Caco-2 (cell line): ENCODE results near the gene HMCES. TPM values are rescaled to one million over a fixed set of nuclear protein-coding genes. Genes with fewer than 3 reads are reported as not detected.
A peak's percentile ranks its signal among the peaks of the same experiment; 100 is the strongest.

Source experiments
- BruUV-seq: library from RNA; stranded (reverse); fragments of 400-500 nt; replicated peaks from 2 replicates; lab custom pipeline; 2021; lab: Mats Ljungman, UMichigan
- CTCF ChIA-PET: fragments of 300-600 bp; sonication (Branson Sonifier 250); formaldehyde crosslinking; loops from one replicate; lab custom pipeline; 2022; ENCODE audit warnings: antibody characterized with exemption; lab: Charles Lee
- POLR2A ChIA-PET: fragments of 300-600 bp; sonication (Branson Sonifier 250); formaldehyde crosslinking; loops from one replicate; lab custom pipeline; 2022; ENCODE audit warnings: antibody characterized with exemption; lab: Charles Lee
- DNase-seq, 2 experiments: peaks; one replicate each; pipeline versions ENCODE4 v3.0.0 to v3.0.0-alpha.2; 2020 to 2022
- H3K27me3 ChIP-seq: replicated peaks from 2 replicates; pipeline ENCODE4 v1.6.0; 2011; ENCODE audit warnings: low read length; ENCODE audit not compliant: control insufficient read depth, insufficient read depth
- H3K36me3 ChIP-seq: 2 replicates; pipeline ENCODE4 v1.5.1; 2011; ENCODE audit warnings: low read length; ENCODE audit not compliant: control insufficient read depth, insufficient read depth
- H3K4me1 ChIP-seq: fragments of 250-450 bp; sonication (Bioruptor Pico); 2 replicates; pipeline ENCODE4 v1.5.1; 2020; ENCODE audit warnings: mild to moderate bottlenecking
- H3K4me3 ChIP-seq: 2 replicates; pipeline ENCODE4 v1.5.1; 2011; ENCODE audit warnings: low read depth, mild to moderate bottlenecking, control low read depth, low read length
- H3K9me3 ChIP-seq: fragments of 250-450 bp; sonication (Bioruptor Pico); 2 replicates; pipeline ENCODE4 v1.5.1; 2020; ENCODE audit warnings: mild to moderate bottlenecking, moderate library complexity
- H3K27ac Mint-ChIP-seq: one replicate; pipeline ENCODE4 v1.8.0; 2022; ENCODE audit warnings: mixed read lengths; ENCODE audit not compliant: unreplicated experiment
- H3K27me3 Mint-ChIP-seq: one replicate; pipeline ENCODE4 v1.8.0; 2022; ENCODE audit warnings: mixed read lengths; ENCODE audit not compliant: insufficient read depth, unreplicated experiment
- H3K36me3 Mint-ChIP-seq: one replicate; pipeline ENCODE4 v1.8.0; 2022; ENCODE audit warnings: mild to moderate bottlenecking, mixed read lengths; ENCODE audit not compliant: insufficient read depth, unreplicated experiment
- H3K4me1 Mint-ChIP-seq: one replicate; pipeline ENCODE4 v1.8.0; 2022; ENCODE audit warnings: low read depth, mixed read lengths; ENCODE audit not compliant: unreplicated experiment
- H3K4me3 Mint-ChIP-seq: one replicate; pipeline ENCODE4 v1.8.0; 2022; ENCODE audit warnings: mild to moderate bottlenecking, moderate library complexity, mixed read lengths; ENCODE audit not compliant: unreplicated experiment
- H3K9me3 Mint-ChIP-seq: one replicate; pipeline ENCODE4 v1.8.0; 2022; ENCODE audit warnings: mixed read lengths; ENCODE audit not compliant: unreplicated experiment
- CTCF ChIP-seq, 2 experiments: fragments of 200-600 bp in 1 of 2; IDR thresholded peaks; 1 replicate in 1 of 2; 2 replicates in 1 of 2; pipeline versions ENCODE4 v1.5.1 to v1.8.0; 2011 to 2022; ENCODE audit warnings: antibody characterized with exemption in 1 of 2, control low read depth in 1 of 2, inconsistent platforms in 1 of 2, low read depth in 1 of 2, low read length in 1 of 2, mild to moderate bottlenecking in 1 of 2, moderate library complexity in 1 of 2; ENCODE audit not compliant: insufficient read depth in 1 of 2, severe bottlenecking in 1 of 2, unreplicated experiment in 1 of 2
- intact Hi-C: fragments of 100-400 bp; cut with micrococcal nuclease; formaldehyde crosslinking; loops from one replicate; pipeline ENCODE4 v1.10.0; 2022; ENCODE audit not compliant: unreplicated experiment
- total RNA-seq: library from RNA; stranded (reverse); gene quantifications from 2 replicates; pipeline ENCODE4 v1.2.3, GENCODE V29; 2022

HMCES gene
- total RNA-seq, 1 experiment from 2014 or later: 47.7 TPM

GRCh38 chr3:129313665-129314385 lies 35.2 kb downstream of the HMCES start:
- H3K4me3 Mint-ChIP-seq: peak overlapping the region; percentile 89
- DNase-seq: peak in 1 of 2 experiments; percentile 41
- ChIA-PET CTCF (no interaction called here), POLR2A (interaction anchor here (0.9 kb wide), 1 partner anchor 35 kb away, joined by 3 read pairs; no protein-coding TSS in a partner anchor)
- no TSS peak for BruUV-seq
- TF ChIP-seq CTCF (IDR thresholded peaks at IDR 0.05; ENCODE audit: insufficient read depth in 1 of 2, low read depth in 1 of 2, low read length in 1 of 2, severe bottlenecking in 1 of 2, unreplicated experiment in 1 of 2): no peak
- no peaks in the 10 kb centered on the region for H3K27me3 Mint-ChIP-seq
- Histone ChIP-seq H3K9me3 (no peaks in the 10 kb centered on the region), H3K4me3 (peak overlapping the region; percentile 96; the same call in 1 of the 2 replicates), H3K27me3 (no peaks in the 10 kb centered on the region), H3K36me3 (no peaks in the 10 kb centered on the region), H3K4me1 (peaks cover 24% of the 10 kb centered on the region)
- peaks cover 46% of the 10 kb centered on the region for H3K36me3 Mint-ChIP-seq
- no peaks in the 10 kb centered on the region for H3K9me3 Mint-ChIP-seq
- peak overlapping the region; percentile 34 for H3K27ac Mint-ChIP-seq
- intact Hi-C loops: loop anchor here (2.0 to 10.0 kb wide), 2 partner anchors 35 to 189 kb away; partner anchors contain the start of genes HMCES and RAB43
- H3K4me1 Mint-ChIP-seq: peaks cover 18% of the 10 kb centered on the region

GRCh38 chr3:129314386-129315222 lies 35.9 kb downstream of the HMCES start:
- H3K4me3 Mint-ChIP-seq: peak overlapping the region; percentile 89
- no peaks in the 10 kb centered on the region for H3K27me3 Mint-ChIP-seq
- H3K4me1 ChIP-seq: peaks cover 23% of the 10 kb centered on the region
- BruUV-seq: no TSS peak
- POLR2A ChIA-PET: interaction anchor here (0.6 to 1.8 kb wide), 3 partner anchors 35 to 1204 kb away, joined by 3 to 17 read pairs (median 3); partner anchors contain the start of gene HMCES
- peaks cover 46% of the 10 kb centered on the region for H3K36me3 Mint-ChIP-seq
- H3K9me3 ChIP-seq: no peaks in the 10 kb centered on the region
- peak overlapping the region; percentile 96 for H3K4me3 ChIP-seq
- DNase-seq: peak; percentile 80 to 89
- CTCF ChIA-PET: interaction anchor here (1.1 kb wide), 1 partner anchor 153 kb away, joined by 3 read pairs; no protein-coding TSS in a partner anchor
- no peaks in the 10 kb centered on the region for H3K27me3 ChIP-seq
- peak overlapping the region; percentile 66 for H3K27ac Mint-ChIP-seq
- H3K9me3 Mint-ChIP-seq: no peaks in the 10 kb centered on the region
- H3K36me3 ChIP-seq: no peaks in the 10 kb centered on the region
- intact Hi-C loops: loop anchor here (2.0 to 10.0 kb wide), 2 partner anchors 36 to 190 kb away; partner anchors contain the start of genes HMCES and RAB43
- H3K4me1 Mint-ChIP-seq: peaks cover 18% of the 10 kb centered on the region
- no peak for TF ChIP-seq CTCF (IDR thresholded peaks at IDR 0.05; ENCODE audit: insufficient read depth in 1 of 2, low read depth in 1 of 2, low read length in 1 of 2, severe bottlenecking in 1 of 2, unreplicated experiment in 1 of 2)
